NCI-H1694 treated with DMSO at 0.1 percent for 48 hours (cell line): Measurements from ENCODE around the gene SETD1A.
"Not testable (repeated sequence)": the region's sequence is repeated elsewhere in the genome, so short reads cannot be mapped to it uniquely, and the experiment has no call there.

ENCODE experiments used
- DNase-seq: peaks from one replicate; lab custom pipeline; 2025; lab: John Stamatoyannopoulos, UW

The SETD1A gene

GRCh38 chr16:30998852-30999761, 41.6 kb downstream of the SETD1A start:
- peak; percentile 60 for DNase-seq

- no peak for DNase-seq
These were observed 43.3 kb downstream of the SETD1A start for GRCh38 chr16:31000671-31001382.

GRCh38 chr16:31001507-31002249, 44.1 kb downstream of the SETD1A start:
- no peak for DNase-seq

GRCh38 chr16:31002250-31002700, 44.7 kb downstream of the SETD1A start:
- no peak for DNase-seq

GRCh38 chr16:31002862-31003341, 45.3 kb downstream of the SETD1A start:
- peak; percentile 4 for DNase-seq

GRCh38 chr16:31003744-31004143, 46.2 kb downstream of the SETD1A start:
- no peak for DNase-seq

- no peak for DNase-seq
These were observed 47.1 kb downstream of the SETD1A start for GRCh38 chr16:31004658-31005057.

GRCh38 chr16:31005350-31006085, 48.0 kb downstream of the SETD1A start:
- no peak for DNase-seq

GRCh38 chr16:31006086-31006385, 48.5 kb downstream of the SETD1A start:
- peak; percentile 22 for DNase-seq

GRCh38 chr16:31006589-31006988, 49.0 kb downstream of the SETD1A start:
- no peak for DNase-seq

- DNase-seq, result no peak
These were observed 50.1 kb downstream of the SETD1A start for GRCh38 chr16:31007684-31008083.

GRCh38 chr16:31008149-31008548, 50.6 kb downstream of the SETD1A start:
- no peak for DNase-seq

GRCh38 chr16:31008551-31008950, 51.0 kb downstream of the SETD1A start:
- no peak for DNase-seq

GRCh38 chr16:31009120-31009519, 51.6 kb downstream of the SETD1A start:
- DNase-seq, result no peak

- no peak for DNase-seq
These were observed 52.5 kb downstream of the SETD1A start for GRCh38 chr16:31009894-31010584.

GRCh38 chr16:31010585-31011325, 53.2 kb downstream of the SETD1A start, which contains the start of gene STX1B:
STX1B (minus strand) TSS chr16:31010638; CDS start chr16:31010396, 242 bp downstream.
- DNase-seq, result peak; percentile 28

GRCh38 chr16:31011815-31012214, 54.3 kb downstream of the SETD1A start:
- DNase-seq, result not testable (repeated sequence)

- DNase-seq, result not testable (repeated sequence)
These were observed 55.7 kb downstream of the SETD1A start for GRCh38 chr16:31013292-31013691.

GRCh38 chr16:31016018-31016417, 58.5 kb downstream of the SETD1A start:
- DNase-seq, result no peak

- DNase-seq, result not testable (repeated sequence)
These were observed 60.2 kb downstream of the SETD1A start for GRCh38 chr16:31017756-31018155.
